Dermis blood vessel endothelial cell (primary cell): Measurements from ENCODE around the gene RNF186. TPM values are rescaled to one million over a fixed set of nuclear protein-coding genes. Genes with fewer than 3 reads are reported as not detected.
"Not testable (repeated sequence)": the region's sequence is repeated elsewhere in the genome, so short reads cannot be mapped to it uniquely, and the experiment has no call there.

Source experiments
- DNase-seq: peaks from one replicate; pipeline ENCODE4 v3.0.0; 2010
- total RNA-seq: library from RNA; depleted of rRNA; stranded (reverse); fragments of >200 nt; gene quantifications from 2 replicates; pipeline ENCODE4 v1.2.3, GENCODE V29; 2014

The RNF186 gene, protein sequence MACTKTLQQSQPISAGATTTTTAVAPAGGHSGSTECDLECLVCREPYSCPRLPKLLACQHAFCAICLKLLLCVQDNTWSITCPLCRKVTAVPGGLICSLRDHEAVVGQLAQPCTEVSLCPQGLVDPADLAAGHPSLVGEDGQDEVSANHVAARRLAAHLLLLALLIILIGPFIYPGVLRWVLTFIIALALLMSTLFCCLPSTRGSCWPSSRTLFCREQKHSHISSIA
- not detected in 2 replicates for total RNA-seq

DNA sequence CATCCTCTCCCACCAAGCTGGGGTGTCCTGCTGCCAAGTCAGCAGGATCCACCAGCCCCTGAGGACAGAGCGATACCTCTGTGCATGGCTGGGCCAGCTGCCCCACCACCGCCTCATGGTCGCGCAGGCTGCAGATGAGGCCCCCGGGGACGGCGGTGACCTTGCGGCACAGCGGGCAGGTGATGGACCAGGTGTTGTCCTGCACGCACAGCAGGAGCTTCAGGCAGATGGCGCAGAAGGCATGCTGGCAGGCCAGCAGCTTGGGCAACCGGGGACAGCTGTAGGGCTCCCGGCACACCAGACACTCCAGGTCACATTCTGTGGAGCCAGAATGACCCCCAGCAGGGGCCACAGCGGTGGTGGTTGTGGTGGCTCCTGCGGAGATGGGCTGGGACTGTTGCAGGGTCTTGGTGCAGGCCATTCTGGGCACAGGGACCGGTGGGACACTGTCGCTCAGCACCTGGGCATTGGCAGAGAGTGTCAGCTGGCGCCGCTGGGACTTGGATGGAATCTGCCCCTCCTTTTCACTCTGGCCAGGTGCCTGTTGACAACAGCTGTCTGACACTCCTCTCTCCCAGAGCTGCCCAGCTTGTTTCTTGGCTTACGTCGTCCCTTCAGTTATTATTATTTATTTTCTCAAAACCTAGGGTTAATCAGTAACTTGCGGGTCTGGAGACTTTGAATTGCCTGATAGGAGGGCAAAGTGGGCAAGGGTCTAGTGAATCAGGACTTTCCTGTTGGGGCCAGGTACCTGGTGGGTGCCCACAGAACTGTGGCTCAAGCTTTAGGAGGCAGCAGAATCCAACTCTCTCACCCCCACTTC, at the start of gene RNF186:
Gene RNF186 (minus strand): TSS at position 603 of the 823 bp plus-strand sequence. CDS start 182 bp downstream, at position 421.
- no peak for DNase-seq

DNA sequence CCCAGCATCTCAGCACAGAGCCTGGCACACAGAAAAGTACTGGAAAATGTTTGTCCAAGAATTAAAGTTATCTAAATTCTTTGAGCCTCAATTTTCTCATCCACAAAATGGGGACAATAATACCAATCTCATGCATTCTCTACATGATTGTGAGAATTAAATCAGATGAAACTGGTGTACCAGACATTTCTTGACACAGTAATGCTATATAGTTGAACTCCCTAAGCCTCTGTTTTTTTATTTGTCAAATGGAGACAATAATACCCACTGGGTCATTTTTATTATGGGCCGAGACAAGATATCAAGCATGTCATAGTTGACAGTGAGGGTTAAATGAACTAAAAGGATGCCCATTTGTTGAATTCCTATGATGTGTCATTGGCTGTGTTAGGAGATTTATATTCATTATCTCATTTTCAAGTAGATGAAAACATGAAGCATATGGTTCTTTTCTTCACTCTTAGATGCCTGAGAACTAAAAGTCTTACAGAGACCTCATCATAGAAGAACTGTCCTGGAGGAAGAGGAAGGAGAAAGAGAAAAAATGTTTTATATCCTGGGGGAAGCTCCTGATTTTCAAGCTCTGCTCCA, 49.6 kb upstream of the RNF186 start:
- no peak for DNase-seq

DNA sequence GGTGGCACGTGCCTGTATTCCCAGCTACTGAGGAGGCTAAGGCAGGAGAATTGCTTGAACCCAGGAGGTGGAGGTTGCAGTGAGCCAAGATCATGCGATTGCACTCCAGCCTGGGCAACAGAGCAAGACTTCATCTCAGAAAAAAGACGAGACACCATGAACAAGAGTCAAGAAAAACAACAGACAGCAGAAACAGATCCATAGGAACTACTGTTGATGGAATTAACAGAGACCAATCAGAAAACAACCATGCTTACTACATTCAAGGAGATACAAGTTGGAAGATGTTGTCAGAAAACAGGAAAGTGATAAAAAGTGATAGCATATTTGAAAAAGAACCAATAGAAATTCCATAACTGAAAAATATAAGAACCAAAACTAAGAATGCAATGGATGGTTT, 47.9 kb upstream of the RNF186 start:
- no peak for DNase-seq

DNA sequence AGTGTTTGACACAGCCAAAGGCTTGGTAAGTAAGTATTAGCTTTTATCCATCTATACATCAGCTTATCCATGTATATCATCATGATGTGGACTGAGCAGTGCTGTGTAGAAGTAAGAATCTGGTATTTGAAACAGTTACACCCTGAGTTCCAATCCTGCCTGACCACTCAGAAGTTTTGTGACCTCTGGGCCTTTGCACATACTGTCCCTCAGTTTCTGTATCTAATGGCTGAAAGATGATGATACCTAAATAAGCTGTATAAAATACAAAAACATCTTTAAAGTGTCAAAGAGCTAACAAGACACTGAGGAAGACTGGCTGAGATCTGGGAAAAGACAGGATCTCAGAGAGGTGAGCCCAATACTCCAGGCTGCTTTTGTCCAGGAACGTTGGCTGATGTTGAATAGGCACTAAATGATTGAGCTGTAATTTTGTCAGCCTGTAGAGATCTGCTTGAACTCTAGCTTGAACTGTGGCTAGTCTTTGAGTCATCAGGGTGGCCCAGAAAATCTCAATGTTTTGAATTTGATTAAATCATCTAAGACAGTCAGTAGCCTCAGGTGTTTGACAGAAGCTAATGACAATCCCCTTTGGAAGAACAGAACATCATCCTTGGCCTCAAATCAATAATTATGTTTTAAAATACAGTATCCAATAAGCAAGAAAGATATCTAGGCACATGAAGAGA, 46.9 kb upstream of the RNF186 start:
- no peak for DNase-seq

DNA sequence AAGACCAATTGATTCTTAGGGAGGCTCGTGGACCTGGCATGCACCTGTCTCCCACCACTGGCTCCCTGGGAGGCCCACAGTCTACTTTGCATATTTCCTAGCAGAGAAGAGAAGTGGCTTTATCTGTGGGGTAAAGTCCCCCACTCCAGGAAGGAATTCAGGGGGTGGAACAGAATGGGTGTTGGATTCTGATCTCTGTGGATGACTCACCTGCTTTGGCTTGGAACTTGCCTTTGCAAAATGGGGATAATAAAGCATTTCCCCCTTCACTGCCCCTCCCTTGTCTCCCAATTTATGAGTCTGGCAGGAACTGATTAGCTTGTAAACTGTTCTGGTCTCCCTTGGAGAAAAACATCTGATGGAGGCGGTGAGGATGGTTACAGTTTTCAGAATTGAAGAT, 46.0 kb upstream of the RNF186 start:
- no peak for DNase-seq

DNA sequence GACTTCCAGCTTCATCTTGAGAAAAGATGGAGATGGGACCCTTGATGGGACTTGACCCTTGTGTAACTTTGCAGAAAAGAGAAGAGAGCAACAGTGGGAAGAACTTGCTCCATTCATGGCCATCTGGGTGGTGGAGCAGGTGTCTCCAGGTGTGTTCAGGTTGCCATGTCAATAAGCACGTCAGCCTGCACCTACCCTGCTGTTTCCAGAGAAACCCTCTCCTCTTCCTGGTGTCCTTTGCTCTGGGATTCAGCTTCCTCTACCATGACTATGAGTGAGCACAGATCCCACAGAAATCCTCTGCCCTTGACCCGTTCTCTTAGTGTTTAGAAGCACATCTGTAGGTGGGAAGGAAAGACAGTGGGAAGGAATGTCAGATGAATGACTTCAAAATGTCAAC, 45.3 kb upstream of the RNF186 start:
- DNase-seq: no peak

DNA sequence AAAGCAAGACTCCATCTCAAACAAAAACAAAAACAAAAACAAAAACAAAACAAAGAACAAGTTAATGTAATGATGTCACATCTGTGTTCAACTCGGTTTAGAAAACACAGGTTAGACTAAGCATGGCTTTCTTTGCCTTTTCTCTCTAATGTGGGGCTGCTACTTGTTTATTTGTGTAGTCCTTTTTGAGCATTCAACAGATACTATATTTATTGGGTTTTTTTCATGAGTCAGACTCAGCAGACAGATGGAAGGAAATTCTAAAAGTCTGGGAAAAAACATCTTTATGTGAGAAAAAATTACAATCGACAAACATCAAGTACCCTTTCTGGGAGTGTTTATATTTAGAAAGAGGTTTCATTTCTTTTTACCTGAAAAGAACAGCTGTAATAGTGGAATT, 44.8 kb upstream of the RNF186 start:
- DNase-seq: no peak

DNA sequence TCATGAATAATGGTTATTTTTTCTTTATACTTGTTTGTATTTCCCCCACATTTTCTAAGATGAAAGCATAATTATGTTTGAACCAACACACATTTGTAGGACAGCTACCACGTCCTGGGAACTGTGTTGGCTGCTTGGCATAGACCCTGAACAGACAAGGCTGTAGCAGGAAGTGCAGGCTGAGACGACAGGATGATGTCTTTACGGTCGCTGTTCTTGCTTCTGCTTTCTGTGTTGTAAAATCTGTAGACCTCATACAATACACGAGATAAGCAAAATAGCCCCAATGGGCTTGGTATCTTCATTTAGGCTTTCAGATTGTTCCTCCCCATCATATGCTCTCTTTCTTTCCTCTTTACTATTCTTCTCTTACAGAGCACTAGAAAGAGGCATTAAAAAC, 43.8 kb upstream of the RNF186 start:
- no peak for DNase-seq

DNA sequence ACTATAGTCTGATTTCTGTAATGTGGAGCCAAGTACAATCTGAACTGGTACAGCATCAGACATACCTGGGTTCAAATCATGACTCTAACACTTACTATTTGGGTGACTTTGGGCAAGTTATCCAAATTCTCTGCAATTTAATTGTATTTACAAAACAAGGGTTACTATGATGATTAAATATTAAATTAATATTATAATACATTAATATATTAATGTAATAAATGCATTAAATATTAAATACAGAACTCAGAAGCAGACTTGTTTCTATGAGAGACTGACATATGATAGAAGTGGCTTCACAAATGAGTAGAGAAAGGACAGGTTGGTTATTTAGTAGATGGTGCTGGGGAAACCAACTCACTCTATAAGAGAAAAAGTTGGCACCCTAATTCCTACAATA, 39.8 kb upstream of the RNF186 start:
- no peak for DNase-seq

DNA sequence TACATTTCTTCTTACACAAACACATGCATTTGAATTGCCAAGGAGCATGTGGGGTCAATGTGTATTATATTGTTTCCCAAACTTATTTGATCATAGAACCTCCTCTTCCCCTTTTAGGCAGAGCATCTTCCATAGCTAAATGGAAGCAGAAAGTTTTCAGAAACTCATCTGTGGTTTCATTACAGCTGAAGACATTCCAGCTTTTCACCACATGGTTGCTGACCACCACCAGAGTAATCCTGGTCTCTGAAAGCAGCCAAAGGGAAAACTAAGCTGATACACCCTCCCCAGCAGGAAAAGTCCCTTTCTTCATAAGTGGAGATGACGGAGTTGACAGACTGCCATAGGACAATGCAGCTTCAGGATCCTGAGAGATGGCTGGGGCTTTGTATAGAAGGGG, 37.0 kb upstream of the RNF186 start:
- no peak for DNase-seq

DNA sequence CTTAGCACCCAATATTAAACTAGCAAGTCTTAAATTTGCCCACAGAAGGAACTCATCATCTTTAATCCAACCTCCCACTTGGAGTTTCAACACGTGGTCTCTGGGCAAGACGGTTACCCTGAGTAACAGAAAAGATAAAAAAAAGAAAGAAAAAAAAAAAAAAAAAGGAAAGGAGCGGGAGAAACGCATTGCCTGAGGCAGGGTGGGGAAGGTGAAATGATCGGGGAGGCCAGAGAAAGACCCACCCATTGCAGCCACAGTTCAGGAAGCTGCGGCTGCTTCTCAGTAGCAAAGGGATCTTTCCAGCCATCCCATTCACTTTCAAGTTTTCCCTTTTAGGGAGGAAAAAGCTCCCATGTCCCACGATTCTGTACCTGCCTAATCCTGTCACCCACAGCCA, 35.1 kb upstream of the RNF186 start:
- DNase-seq: no peak

DNA sequence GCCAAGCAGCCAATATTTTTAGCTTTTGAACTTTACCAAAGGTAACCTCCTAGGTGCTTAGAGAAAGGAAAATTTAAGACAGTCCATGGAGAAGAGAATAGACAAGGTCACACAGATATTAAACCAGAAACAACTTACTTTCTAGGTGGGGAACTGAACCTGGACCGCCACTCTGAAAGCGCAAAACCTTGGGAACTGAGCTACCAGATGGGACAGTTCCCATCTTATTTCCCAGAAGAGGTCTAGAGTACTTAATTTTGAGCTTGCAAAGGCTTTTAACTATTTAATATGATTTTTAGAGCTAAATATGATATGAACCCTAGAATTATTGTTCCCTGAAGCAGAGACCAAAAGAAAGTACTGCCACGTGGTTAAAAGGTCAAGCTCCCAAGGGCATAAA, 34.2 kb upstream of the RNF186 start:
- DNase-seq: not testable (repeated sequence)

DNA sequence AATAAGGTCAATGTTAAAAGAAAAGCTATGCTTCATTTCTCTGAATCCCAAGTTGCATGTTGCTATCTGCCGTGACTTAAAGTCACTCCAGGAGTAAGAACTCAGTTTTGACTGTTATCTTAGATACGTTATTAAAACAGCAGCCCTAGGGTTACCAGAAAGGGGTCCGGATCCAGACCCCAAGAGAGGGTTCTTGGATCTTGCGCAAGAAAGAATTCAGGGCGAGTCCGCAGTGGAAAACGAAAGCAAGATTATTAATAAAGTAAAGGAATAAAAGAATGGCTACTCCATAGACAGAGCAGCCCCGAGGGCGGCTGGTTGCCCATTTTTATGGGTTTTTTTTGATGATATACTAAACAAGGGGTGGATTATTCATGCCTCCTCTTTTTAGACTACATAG, 32.3 kb upstream of the RNF186 start:
- not testable (repeated sequence) for DNase-seq

DNA sequence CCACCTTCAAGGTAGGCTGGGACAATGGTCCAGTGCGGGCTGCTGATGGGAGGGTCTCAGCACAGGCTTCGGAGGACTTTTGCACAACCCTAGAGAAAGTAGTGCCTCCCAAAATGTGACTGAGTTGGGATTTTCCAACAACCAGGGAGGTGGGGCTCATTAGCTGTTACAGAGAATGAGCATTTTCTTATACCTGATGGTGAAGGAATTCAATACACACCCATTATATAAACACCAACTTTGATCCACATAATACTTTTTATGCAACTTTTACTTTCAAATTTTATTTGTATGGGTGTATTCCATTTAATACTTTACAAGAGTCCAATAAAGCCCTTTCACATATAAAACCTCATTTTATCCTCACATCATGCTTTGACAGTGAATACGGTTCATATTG, 31.3 kb upstream of the RNF186 start:
- DNase-seq: no peak

DNA sequence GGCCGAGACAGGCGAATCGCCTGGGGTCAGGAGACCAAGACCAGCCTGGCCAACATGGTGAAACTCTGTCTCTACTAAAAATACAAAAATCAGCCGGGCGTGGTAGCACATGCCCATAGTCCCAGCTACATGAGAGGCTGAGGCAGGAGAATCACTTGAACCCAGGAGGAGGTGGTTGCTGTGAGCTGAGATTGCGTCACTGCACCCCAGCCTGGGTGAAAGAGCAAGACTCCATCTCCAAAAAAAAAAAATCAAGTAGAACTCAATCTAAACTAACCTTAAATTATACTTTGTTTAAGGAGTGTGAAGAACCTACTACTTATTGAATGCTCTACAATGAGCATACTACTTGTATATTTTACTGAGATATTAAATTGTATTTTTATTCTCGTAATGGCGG, 30.5 kb upstream of the RNF186 start:
- no peak for DNase-seq

DNA sequence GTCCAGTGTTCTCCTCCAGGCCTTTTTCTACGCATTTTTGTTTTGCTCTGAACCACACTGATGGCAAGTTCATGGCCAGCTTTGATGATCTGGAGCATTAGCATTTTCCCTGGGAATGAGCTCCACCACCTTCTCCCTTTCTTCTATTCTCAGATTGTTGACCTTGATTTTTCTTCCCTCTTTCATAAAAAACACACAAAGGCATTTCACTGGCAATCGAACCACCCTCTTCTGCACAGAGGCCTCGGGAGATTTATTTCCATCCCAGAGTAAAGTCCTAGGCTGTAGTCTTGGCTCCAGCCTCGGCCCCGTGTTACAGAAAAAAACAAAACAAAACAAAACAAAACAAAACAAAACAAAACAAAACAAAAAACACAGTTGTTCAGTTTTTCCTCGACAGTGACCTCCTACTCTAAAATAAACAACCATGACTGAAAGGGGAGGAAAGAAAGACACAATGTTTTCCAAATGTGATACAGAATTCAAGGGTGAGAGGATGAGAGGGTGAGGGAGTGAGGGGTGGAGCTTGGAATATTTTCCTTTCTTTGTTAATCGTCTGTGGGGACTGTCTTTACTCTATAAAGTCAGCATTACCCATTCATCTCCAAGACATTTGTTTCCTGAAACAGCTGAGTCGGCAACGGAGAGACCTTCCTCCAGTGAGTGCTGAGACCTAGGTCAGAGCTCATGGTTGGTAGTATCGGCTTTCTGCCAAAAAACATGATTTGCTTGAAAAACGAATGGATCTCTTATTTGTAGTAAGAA, 29.8 kb upstream of the RNF186 start:
- peak; percentile 9 for DNase-seq

DNA sequence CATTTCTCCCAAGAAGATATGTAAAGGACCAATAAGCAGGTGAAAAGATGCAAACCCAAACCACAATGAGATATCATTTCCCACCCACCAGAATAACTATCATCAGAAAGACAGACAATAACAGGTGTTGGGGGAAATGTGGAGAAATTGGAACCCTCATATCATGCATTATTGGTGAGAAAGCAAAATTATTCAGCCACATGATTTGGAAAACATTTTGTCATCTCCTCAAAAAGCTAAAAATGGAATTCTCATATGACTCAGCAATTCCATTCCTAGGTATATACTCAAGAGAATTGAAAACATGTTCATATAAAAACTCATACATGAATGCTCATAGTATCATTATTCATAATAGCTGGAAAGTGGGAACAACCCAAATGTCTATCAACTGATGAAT, 25.1 kb upstream of the RNF186 start:
- no peak for DNase-seq

DNA sequence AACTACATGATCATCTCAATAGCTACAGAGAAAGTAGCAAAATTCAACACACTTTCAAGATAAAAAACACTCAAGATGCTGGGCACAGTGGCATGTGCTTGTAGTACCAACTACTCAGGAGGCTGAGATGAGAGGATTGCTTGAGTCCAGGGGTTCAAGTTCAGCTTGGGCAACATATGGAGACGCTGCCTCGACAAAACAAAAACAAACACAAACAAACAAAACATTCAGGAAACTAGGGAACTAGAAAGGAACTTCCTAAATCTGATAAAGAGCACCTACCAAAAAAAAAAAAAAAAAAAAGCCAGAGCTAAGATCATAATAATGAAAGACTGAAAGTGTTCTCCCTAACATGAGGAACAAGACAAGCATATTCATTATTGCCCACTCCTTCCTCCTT, 22.8 kb upstream of the RNF186 start:
- no peak for DNase-seq

DNA sequence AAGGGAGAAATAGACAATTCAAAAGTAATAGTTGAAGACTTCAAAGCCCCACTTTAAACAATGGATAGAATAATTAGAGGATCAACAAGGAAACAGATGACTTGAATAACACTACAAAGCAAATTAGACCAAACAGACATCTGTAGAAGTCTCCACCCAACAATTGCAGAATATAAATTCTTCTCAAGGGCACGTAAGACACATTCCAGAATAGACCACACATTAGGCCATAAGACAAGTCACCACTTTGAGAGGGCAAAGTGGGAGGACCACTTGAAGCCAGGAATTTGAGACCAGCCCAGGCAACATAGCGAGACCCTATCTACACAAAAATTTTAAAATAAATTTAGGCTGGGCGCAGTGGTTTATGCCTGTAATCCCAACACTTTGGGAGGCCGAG, 20.5 kb upstream of the RNF186 start:
- DNase-seq: no peak

DNA sequence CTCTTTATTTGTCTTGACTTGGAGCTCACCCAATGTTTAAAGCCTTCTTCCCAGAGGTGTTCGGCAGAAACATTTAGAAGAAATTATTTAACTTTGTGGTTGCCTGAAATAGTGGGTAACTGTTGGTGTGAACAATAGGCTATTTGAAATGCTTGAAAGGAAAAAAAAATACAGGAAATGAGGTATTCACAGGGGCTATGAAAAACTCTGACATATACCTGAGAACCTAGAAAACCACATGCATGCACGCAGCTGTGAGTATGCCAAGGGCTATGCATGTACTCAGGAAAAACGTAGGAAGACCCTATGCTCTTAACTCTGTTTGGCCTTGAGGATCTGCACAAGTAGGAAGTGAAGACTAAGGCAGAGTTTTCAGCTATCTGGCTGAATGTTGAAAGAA, 16.4 kb upstream of the RNF186 start:
- DNase-seq: no peak

DNA sequence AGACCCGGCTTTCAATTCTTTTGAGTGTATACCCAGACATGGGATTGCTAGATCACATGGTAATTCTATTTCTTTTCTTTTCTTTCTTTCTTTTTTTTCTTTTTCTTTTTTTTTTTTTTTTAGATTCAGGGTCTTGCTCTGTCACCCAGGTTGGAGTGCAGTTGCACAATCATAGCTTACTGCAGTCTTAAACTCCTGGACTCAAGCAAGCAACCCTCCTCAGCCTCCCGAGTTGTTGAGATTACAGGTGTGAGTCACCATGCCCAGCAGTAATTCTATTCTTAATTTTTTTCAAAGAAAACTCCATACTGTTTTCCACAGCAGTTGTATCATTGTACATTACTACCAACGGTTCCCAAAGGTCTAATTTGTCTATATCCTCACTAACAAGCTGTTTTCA, 13.5 kb upstream of the RNF186 start:
- DNase-seq: no peak

DNA sequence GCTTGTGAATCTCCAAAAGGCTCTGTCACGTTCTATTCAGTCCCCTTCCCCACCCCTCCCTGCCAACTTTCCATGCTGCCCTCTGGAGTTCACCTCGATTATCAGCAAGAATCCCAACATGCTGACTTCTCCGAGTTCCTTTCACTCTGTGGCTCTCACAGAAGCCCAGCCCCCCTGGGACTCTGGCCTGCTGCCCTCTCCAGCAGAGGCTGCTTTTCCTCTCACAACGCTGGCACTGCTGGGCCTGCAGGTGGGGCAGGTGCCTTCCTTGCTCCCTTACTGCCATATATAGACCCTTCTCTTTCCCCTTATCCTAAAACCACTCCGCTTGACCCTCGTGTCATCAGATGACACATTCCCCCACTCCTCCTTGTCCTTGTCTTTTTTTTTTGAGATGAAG, 10.2 kb upstream of the RNF186 start:
- no peak for DNase-seq

DNA sequence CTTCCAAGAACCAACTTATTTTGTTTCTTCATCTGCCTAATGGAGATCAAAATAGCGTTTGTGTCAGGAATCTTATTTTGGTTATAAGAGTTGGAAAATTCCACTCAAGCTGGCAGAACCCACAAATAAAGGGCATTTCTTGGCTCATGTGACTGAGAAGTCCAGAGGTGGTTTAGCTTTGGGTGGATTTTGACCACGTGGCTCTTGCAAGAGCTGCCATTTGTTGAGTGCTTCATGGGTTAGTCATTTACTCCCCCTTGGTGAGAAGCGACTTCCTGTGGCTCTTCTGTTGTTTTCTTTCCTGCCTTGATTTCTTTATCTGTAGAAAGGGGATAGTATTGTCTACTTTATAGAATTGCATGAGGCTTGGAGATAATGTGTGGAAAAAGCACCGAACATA, 9.5 kb upstream of the RNF186 start:
- DNase-seq: no peak
